Fibroblast of lung (primary cell): Measurements from ENCODE around the gene NID1.

Experiments used
- EZH2 ChIP-seq: IDR thresholded peaks from 2 replicates; pipeline ENCODE4 v1.5.1; 2012; ENCODE audit warnings: low read length, control low read depth, mild to moderate bottlenecking; ENCODE audit errors: missing control alignments
- TF ChIP-seq, protein P1 (sequence below), 2 donors: IDR thresholded peaks in 1 of 2; conservative IDR thresholded peaks in 1 of 2; 1 replicate in 1 of 2; 2 replicates in 1 of 2; pipeline ENCODE4 v1.5.1; 2011 to 2012; ENCODE audit warnings: low read length in 2 of 2, control low read depth in 1 of 2, inconsistent platforms in 1 of 2, low read depth in 1 of 2, mild to moderate bottlenecking in 1 of 2

DNA sequence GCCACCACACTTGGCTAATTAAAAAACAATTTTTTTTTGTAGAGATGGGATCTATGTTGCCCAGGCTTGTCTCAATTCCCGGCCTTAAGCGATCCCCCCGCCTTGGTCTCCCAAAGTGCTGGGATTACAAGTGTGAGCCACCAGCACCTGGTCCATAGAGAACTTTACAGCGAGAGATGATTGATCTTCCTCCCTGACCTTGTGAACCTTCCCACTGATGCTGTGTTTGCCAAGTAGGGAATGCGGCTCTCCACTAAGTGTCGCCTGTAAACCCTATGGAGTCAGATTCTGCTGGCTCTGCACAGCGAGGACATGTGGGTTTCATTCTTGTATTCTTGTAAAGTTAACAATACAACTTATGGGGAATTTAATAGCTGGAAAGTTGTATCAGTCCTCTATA, 116.9 kb downstream of the NID1 start:
- TF ChIP-seq, protein P1, sequence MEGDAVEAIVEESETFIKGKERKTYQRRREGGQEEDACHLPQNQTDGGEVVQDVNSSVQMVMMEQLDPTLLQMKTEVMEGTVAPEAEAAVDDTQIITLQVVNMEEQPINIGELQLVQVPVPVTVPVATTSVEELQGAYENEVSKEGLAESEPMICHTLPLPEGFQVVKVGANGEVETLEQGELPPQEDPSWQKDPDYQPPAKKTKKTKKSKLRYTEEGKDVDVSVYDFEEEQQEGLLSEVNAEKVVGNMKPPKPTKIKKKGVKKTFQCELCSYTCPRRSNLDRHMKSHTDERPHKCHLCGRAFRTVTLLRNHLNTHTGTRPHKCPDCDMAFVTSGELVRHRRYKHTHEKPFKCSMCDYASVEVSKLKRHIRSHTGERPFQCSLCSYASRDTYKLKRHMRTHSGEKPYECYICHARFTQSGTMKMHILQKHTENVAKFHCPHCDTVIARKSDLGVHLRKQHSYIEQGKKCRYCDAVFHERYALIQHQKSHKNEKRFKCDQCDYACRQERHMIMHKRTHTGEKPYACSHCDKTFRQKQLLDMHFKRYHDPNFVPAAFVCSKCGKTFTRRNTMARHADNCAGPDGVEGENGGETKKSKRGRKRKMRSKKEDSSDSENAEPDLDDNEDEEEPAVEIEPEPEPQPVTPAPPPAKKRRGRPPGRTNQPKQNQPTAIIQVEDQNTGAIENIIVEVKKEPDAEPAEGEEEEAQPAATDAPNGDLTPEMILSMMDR (conservative IDR thresholded peaks at IDR 0.05 in 1 of 2, IDR thresholded peaks at IDR 0.05 in 1 of 2; ENCODE audit: low read depth in 1 of 2, low read length in 2 of 2), result no peak
- no peak for TF ChIP-seq EZH2
